GM18498 (cell line): Measurements from ENCODE around the gene CACNA1B.

ENCODE experiments used
- ATAC-seq: cut with Tn5 transposase; IDR thresholded peaks from one replicate; pipeline ENCODE4 v1.9.1; 2021; ENCODE audit warnings: mild to moderate bottlenecking, moderate library complexity; ENCODE audit not compliant: unreplicated experiment

CACNA1B gene

GRCh38 chr9:138025908-138026307 lies 148.3 kb downstream of the CACNA1B start:
- no peak for ATAC-seq

GRCh38 chr9:138028596-138028995 lies 151.0 kb downstream of the CACNA1B start:
- ATAC-seq, result no peak

GRCh38 chr9:138031186-138031585 lies 153.6 kb downstream of the CACNA1B start:
- no peak for ATAC-seq

DNA sequence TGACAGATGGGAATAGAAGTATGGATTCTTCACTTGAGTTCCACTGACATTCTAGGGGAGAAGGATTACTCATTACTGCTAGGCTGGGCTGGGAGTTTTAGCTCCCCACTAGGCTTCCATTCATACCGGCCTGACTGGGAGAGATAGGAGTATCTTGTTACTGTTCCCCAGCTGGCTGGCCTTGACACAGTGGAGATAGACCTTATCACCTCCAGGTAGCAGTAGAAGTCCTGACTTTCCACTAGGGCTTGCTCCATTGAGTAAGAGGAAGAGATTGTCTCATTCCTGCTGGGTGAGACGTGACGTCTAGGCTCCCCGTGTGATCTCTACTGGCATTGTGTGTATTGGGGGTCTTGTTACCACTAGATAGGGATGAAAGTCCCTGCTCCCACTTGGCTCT lies 156.4 kb downstream of the CACNA1B start:
- no peak for ATAC-seq

DNA sequence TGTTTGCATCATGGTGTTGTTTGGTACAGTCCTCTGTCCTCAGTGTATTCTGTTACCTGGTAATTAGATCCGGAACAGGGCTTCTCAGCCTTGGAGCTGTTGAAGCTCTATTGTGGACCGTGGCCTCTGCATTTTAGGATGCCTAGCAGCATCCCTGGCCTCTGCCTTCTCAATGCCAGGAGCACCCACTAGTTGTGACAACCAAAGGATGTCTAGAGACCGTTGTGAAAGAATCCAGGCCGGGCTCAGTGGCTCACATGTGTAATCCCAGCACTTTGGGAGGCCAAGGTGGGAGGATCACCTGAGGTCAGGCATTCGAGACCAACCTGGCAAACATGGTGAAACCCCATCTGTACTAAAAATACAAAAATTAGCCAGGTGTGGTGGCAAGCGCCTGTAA lies 159.6 kb downstream of the CACNA1B start:
- ATAC-seq, result no peak

GRCh38 chr9:138038244-138038671 lies 160.7 kb downstream of the CACNA1B start:
- no peak for ATAC-seq

- ATAC-seq, result no peak
These were observed 163.2 kb downstream of the CACNA1B start for GRCh38 chr9:138040446-138041430.

DNA sequence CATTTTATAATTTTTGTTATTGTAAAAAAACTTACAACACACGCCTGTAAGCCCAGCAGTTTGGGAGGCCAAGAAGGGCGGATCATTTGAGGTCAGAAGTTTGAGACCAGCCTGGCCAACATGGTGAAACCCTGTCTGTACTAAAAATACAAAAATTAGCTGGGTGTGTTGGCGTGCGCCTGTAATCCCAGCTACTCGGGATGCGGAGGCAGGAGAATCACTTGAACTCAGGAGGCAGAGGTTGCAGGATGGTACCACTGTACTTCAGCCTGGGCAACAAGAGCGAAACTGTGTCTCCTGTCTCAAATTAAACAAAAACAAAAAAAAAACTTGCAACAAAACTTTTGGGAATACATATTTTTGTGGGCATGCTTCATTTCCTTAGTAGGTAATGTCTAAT lies 164.6 kb downstream of the CACNA1B start:
- no peak for ATAC-seq

DNA sequence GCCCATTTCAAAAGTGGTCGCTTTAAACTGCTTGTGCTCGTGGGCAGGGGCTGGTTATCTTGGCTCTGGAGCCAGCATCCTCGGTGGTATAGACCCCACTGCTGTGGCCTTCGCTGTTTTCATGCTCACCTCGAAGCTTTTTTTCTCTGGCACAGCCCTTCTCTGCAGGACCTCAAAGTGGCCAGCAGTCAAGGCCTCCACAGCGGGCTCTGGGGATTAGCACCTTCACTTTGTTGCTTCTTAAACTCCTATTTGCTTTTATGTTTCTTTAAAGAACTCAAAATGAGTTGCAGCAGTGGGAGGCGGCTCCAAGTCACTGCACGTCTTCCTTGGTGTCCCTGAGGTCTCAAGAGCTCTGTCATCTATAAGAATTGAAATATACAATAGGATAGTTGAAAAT lies 165.1 kb downstream of the CACNA1B start:
- ATAC-seq, result no peak

DNA sequence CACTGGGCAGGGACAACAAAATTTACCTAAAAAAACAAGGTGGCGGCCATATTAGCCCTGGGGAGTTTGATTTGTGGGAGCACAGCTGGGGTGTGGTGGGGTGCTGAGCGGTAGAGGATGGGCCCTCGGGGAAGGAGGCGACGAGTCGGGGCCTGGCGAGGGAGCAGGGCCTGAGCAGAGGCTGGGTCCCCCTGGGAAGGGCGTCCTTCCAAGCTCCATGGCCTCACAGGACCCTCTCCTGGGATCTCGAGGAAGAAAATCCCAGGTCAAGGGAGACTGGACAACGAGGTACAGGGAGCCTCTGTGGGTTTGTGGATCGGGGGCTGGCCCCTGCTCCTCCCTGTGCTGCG lies 165.5 kb downstream of the CACNA1B start:
- no peak for ATAC-seq

- no peak for ATAC-seq
These were observed 166.1 kb downstream of the CACNA1B start for GRCh38 chr9:138043411-138044345.

- ATAC-seq, result no peak
These were observed 167.2 kb downstream of the CACNA1B start for GRCh38 chr9:138044485-138045383.

DNA sequence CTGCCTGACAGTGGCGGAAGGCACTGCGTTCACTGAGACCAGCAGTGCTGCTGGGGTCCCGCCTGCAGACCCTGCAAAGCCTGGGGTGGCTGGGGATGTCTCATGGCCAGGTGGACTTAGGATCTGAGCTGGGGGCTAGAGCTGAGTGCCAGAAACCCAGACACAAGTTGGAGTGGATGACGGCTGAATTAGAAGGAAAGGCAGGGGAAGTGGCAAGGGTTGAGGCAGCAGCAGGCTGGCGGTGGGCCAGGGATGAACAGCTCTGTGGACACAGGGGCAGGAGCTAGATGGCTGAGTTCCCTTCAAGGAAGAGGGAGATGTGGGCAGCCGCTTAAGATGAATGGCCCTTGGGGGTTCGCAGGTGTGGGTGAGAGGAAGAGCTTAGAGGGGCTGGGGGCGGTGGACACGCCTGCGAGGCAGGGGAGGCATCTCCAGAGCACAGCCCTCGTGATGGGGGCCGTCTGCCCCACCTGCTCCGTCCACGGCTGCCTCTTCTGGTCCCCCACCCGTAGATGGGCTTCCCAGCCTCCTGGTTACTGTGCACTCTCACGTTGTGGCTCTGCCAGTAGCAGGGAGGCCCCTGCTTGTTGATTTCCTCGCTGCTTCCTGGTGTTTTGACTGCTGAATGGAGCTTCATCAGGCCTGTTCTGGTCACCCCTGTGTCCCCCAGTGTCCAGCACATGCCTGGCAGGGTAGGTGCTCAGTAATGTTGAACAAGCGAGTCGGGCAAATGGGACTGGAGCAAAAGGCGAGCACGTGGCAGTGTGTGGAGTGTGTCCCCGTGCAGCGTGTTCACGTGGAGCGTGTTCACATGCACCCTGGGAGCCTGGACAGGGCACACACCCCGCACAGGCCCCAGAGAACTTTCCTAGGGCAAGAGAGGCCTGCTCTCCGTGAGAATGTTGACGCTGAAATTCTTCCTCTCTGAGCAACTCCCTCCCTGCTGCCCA lies 168.2 kb downstream of the CACNA1B start:
- no peak for ATAC-seq

DNA sequence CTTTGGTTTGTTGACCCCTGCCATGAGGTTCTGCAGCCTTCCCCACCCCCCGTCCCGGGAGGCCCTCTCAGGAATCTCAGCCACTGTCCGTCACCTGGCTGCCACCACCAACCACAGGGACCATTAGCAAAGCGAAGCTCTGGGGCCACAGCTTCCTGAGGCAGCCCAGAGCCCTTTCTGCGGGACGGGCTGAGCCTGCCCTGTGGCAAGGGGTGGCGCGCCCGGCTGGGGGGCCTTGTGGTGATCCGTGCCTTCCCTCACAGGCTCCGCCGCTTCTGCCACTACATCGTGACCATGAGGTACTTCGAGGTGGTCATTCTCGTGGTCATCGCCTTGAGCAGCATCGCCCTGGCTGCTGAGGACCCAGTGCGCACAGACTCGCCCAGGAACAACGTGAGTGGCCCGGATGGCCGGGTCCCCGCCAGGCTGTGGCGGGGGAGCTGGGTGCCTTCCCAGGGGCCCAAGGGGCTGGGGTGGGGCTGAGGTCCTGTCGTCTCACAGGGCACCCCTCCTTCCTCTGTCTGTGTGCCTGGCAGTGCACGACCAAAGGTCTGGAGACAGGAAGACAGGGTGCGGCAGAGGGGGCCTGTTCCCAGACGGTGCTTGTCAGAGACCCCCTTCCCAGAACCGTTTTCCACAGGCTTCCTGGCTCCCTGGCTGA lies 169.2 kb downstream of the CACNA1B start:
- ATAC-seq, result no peak

GRCh38 chr9:138047469-138048040 lies 170.0 kb downstream of the CACNA1B start:
- ATAC-seq, result no peak

DNA sequence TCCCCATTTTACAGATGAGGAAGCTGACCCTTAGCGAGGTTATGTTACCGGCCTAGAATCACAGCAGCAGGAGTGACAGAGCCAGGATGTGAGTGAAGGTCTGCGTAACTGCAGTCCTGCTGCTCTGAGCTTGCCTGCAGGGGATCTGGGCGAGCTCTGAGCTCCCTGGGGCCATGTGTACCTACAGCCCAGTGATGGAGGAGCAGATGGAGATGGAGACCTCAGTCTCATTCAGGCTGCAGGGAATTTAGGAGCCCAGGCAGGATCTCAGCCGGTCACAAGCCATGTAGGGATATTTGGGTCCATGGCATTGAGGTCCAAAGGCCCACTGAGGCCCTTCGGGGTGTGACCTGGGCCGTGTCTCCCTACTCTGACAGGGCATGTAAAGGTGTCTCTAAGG lies 170.6 kb downstream of the CACNA1B start:
- no peak for ATAC-seq

GRCh38 chr9:138049085-138049778 lies 171.7 kb downstream of the CACNA1B start:
- no peak for ATAC-seq
